Spleen (tissue), 7 donors: ENCODE measurements around the gene IQSEC3.

ENCODE experiments used
- CTCF ChIP-seq, 11 experiments: fragments of 200-600 bp in 7 of 11; fragments of 450-650 bp in 4 of 11; sonication (generic) in 4 of 11; IDR thresholded peaks in 8 of 11; conservative IDR thresholded peaks in 3 of 11; 1 replicate in 7 of 11; 2 replicates in 4 of 11; pipeline versions ENCODE4 v1.4.0 to v1.8.0; 2016 to 2021; ENCODE audit warnings: antibody characterized with exemption in 11 of 11, inconsistent platforms in 4 of 11, mild to moderate bottlenecking in 1 of 11
- POLR2AphosphoS5 ChIP-seq, 3 donors: sonication (generic); formaldehyde crosslinking; IDR thresholded peaks; one replicate each; pipeline ENCODE4 v1.5.1; 2017; ENCODE audit warnings: antibody characterized with exemption in 3 of 3
- donor health status: DM: no; HTN: no; CAD: no; lungs with moderate emphysema.
- donor health status: DM: no; HTN: no; CAD: no.
- donor health status: DM: no; HTN: no; CAD: no.

GRCh38 chr12:155006-155405 lies 88.4 kb downstream of the IQSEC3 start:
- TF ChIP-seq CTCF (IDR thresholded peaks at IDR 0.05 in 8 of 11, conservative IDR thresholded peaks at IDR 0.05 in 3 of 11) (no peak), POLR2AphosphoS5 (IDR thresholded peaks at IDR 0.05) (no peak)
